Gastroesophageal sphincter (tissue), 3 donors: ENCODE measurements around the gene EHD1.

ENCODE experiments used
- CTCF ChIP-seq, 4 experiments: fragments of 200-600 bp in 2 of 4; fragments of 450-650 bp in 2 of 4; sonication (generic) in 1 of 4; IDR thresholded peaks; one replicate each; pipeline ENCODE4 v1.5.1; 2017 to 2019; ENCODE audit warnings: antibody characterized with exemption in 4 of 4, mild to moderate bottlenecking in 2 of 4, moderate library complexity in 2 of 4
- EP300 ChIP-seq: sonication (generic); formaldehyde crosslinking; IDR thresholded peaks from one replicate; pipeline ENCODE4 v1.6.1; 2017; ENCODE audit warnings: antibody characterized with exemption, mild to moderate bottlenecking
- POLR2AphosphoS5 ChIP-seq: sonication (generic); formaldehyde crosslinking; IDR thresholded peaks from one replicate; pipeline ENCODE4 v1.6.1; 2017; ENCODE audit warnings: antibody characterized with exemption

DNA sequence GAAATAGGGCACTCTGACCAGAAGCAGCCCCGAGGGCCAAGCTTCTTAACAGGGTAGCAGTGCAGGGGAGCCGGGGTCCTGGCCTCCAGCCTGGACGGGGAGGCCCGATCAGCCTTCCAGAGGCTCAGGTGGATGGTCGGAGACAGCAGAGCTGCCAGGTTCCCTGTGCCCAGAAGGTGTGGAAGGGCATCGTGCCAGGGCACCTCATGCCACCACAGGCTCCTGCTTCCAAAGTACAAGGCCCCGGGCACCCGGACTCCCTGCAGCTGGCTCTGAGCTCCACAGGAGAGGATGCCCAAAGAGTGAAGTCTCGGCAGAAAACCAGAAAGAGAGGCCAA is 14.3 kb downstream of the EHD1 start:
- no peak for TF ChIP-seq CTCF (IDR thresholded peaks at IDR 0.05)
- no peak for TF ChIP-seq EP300
- no peak for TF ChIP-seq POLR2AphosphoS5
